HCT116 (cell line): ENCODE measurements around the gene ZNF512. TPM values are rescaled to one million over a fixed set of nuclear protein-coding genes. Genes with fewer than 3 reads are reported as not detected.

Source experiments
- ATAC-seq: fragments of 200-7000 bp; cut with Tn5 transposase; 2 replicates; pipeline ENCODE4 v1.9.1; 2020; ENCODE audit warnings: mild to moderate bottlenecking, moderate library complexity
- BruUV-seq: library from RNA; stranded (reverse); fragments of 400-500 nt; replicated peaks from 2 replicates; lab custom pipeline; 2021; lab: Mats Ljungman, UMichigan
- CTCF ChIA-PET: fragments of 300-600 bp; sonication (Branson Sonifier 250); formaldehyde crosslinking; loops from one replicate; lab custom pipeline; 2021; ENCODE audit warnings: antibody characterized with exemption; lab: Charles Lee
- POLR2A ChIA-PET: fragments of 300-600, 350-600 bp; sonication (Branson Sonifier 250); formaldehyde crosslinking; loops from one replicate; lab custom pipeline; 2021; ENCODE audit warnings: antibody characterized with exemption; lab: Charles Lee
- RAD21 ChIA-PET, 2 experiments: fragments of 300-600 bp; sonication (Branson Sonifier 250); formaldehyde crosslinking; loops; one replicate each; lab custom pipeline; 2023; ENCODE audit warnings: low total read pairs in 2 of 2; ENCODE audit not compliant: uncharacterized antibody in 2 of 2, unreplicated experiment in 2 of 2, low non-redundant PET in 1 of 2; lab: Charles Lee
- DNase-seq: peaks from one replicate; pipeline ENCODE4 v3.0.0-alpha.2; 2010; ENCODE audit warnings: low read depth, low spot score
- H2AFZ ChIP-seq: fragments of 200-600 bp; shearing (Covaris generic), sonication (generic); 2 replicates; pipeline ENCODE4 v1.6.1; 2017; ENCODE audit warnings: low read depth, mixed run types, mixed read lengths, antibody characterized with exemption, low read length; ENCODE audit not compliant: poor library complexity, severe bottlenecking
- H3K27ac ChIP-seq: 2 replicates; pipeline ENCODE4 v1.5.1; 2012; ENCODE audit warnings: low read depth, low read length
- H3K27me3 ChIP-seq: fragments of 200-600 bp; sonication (generic); 2 replicates; pipeline ENCODE4 v1.6.1; 2016; ENCODE audit warnings: mixed run types, low read length, mixed read lengths; ENCODE audit not compliant: insufficient read depth
- H3K36me3 ChIP-seq, 2 experiments: fragments of 200-500 bp in 1 of 2; fragments of 200-600 bp in 1 of 2; sonication (Bioruptor generic) in 1 of 2; sonication (generic) in 1 of 2; 2 replicates each; pipeline versions ENCODE4 v1.5.1 to v1.6.1; 2014 to 2016; ENCODE audit warnings: low read length in 2 of 2, inconsistent platforms in 1 of 2, mixed read lengths in 1 of 2, mixed run types in 1 of 2; ENCODE audit not compliant: insufficient read depth in 2 of 2, control insufficient read depth in 1 of 2
- H3K4me1 ChIP-seq, 2 experiments: fragments of 200-600 bp in 1 of 2; sonication (generic) in 1 of 2; 2 replicates each; pipeline versions ENCODE4 v1.5.1 to v1.6.1; 2012 to 2017; ENCODE audit warnings: low read length in 2 of 2, inconsistent platforms in 1 of 2, mild to moderate bottlenecking in 1 of 2, mixed read lengths in 1 of 2, mixed run types in 1 of 2, moderate library complexity in 1 of 2; ENCODE audit not compliant: insufficient read depth in 2 of 2, control insufficient read depth in 1 of 2
- H3K4me2 ChIP-seq: fragments of 200-600 bp; sonication (generic); 2 replicates; pipeline ENCODE4 v1.6.1; 2017; ENCODE audit warnings: mixed run types, low read length, mixed read lengths
- H3K4me3 ChIP-seq, 2 experiments: fragments of 200-600 bp in 1 of 2; sonication (generic) in 1 of 2; replicated peaks in 1 of 2; 2 replicates each; pipeline ENCODE4 v1.5.1; 2011 to 2016; ENCODE audit warnings: low read length in 2 of 2, control low read depth in 1 of 2, low read depth in 1 of 2, mild to moderate bottlenecking in 1 of 2, mixed read lengths in 1 of 2, mixed run types in 1 of 2
- H3K79me2 ChIP-seq: fragments of 200-600 bp; sonication (generic); 2 replicates; pipeline ENCODE4 v1.6.1; 2017; ENCODE audit warnings: mild to moderate bottlenecking, mixed run types, low read length, moderate library complexity, mixed read lengths; ENCODE audit not compliant: insufficient read depth
- H3K9ac ChIP-seq: fragments of 200-600 bp; sonication (generic); 2 replicates; pipeline ENCODE4 v1.6.1; 2016; ENCODE audit warnings: low read length, mixed read lengths
- H3K9me2 ChIP-seq: fragments of 200-600 bp; sonication (generic), shearing (Covaris generic); 2 replicates; pipeline ENCODE4 v1.6.1; 2017; ENCODE audit warnings: mixed run types, mild to moderate bottlenecking, moderate library complexity; ENCODE audit not compliant: insufficient read depth
- H3K9me3 ChIP-seq, 2 experiments: fragments of 200-500 bp in 1 of 2; fragments of 200-600 bp in 1 of 2; sonication (Bioruptor generic) in 1 of 2; sonication (generic) in 1 of 2; 2 replicates each; pipeline ENCODE4 v1.6.1; 2014 to 2017; ENCODE audit warnings: low read length in 2 of 2, mixed read lengths in 2 of 2, inconsistent platforms in 1 of 2, low read depth in 1 of 2, mild to moderate bottlenecking in 1 of 2, mixed run types in 1 of 2, moderate library complexity in 1 of 2; ENCODE audit not compliant: control insufficient read depth in 1 of 2, insufficient read depth in 1 of 2
- H4K20me1 ChIP-seq: fragments of 200-600 bp; sonication (generic), shearing (Covaris generic); 2 replicates; pipeline ENCODE4 v1.6.1; 2017; ENCODE audit warnings: mixed run types, mild to moderate bottlenecking, moderate library complexity; ENCODE audit not compliant: insufficient read depth
- CBX3 ChIP-seq: IDR thresholded peaks from 2 replicates; pipeline ENCODE4 v1.6.1; 2012; ENCODE audit warnings: low read depth
- CEBPB ChIP-seq: IDR thresholded peaks from 2 replicates; pipeline ENCODE4 v1.6.1; 2012; ENCODE audit warnings: low read depth
- EGR1 ChIP-seq: IDR thresholded peaks from 2 replicates; pipeline ENCODE4 v1.6.1; 2012; ENCODE audit warnings: low read depth
- EZH2phosphoT487 ChIP-seq: fragments of 200-600 bp; IDR thresholded peaks from 2 replicates; pipeline ENCODE4 v1.6.1; 2018; ENCODE audit warnings: antibody characterized with exemption, borderline replicate concordance
- FOSL1 ChIP-seq: IDR thresholded peaks from 2 replicates; pipeline ENCODE4 v1.6.1; 2012; ENCODE audit warnings: low read depth
- POLR2A ChIP-seq: IDR thresholded peaks from 2 replicates; pipeline ENCODE4 v1.7.0; 2011; ENCODE audit warnings: borderline replicate concordance; ENCODE audit not compliant: insufficient read depth, insufficient read length; ENCODE audit errors: extremely low read depth
- POLR2AphosphoS5 ChIP-seq: IDR thresholded peaks from 2 replicates; pipeline ENCODE4 v1.6.1; 2011; ENCODE audit warnings: mild to moderate bottlenecking, low read depth, low read length, moderate library complexity
- SIN3A ChIP-seq: IDR thresholded peaks from 2 replicates; pipeline ENCODE4 v1.6.1; 2012; ENCODE audit warnings: low read depth
- SP1 ChIP-seq: IDR thresholded peaks from 2 replicates; pipeline ENCODE4 v1.6.1; 2012; ENCODE audit warnings: low read depth
- ZBTB33 ChIP-seq: IDR thresholded peaks from 2 replicates; pipeline ENCODE4 v1.6.1; 2011; ENCODE audit warnings: mild to moderate bottlenecking, low read length, moderate library complexity; ENCODE audit not compliant: insufficient replicate concordance; ENCODE audit errors: extremely low read depth
- ZFX ChIP-seq: fragments of 450-650 bp; IDR thresholded peaks from 2 replicates; pipeline ENCODE4 v1.6.1; 2017
- ZNF274 ChIP-seq: fragments of 200-500 bp; sonication (Bioruptor generic); IDR thresholded peaks from 2 replicates; pipeline ENCODE4 v1.6.1; 2014; ENCODE audit warnings: mild to moderate bottlenecking, low read depth, low read length, inconsistent platforms
- intact Hi-C: fragments of 100-400 bp; cut with micrococcal nuclease; formaldehyde crosslinking; loops from 2 replicates; pipeline ENCODE4 v1.10.0; 2022
- total RNA-seq: library from RNA; stranded (reverse); gene quantifications from one replicate; pipeline ENCODE4 v1.2.1, GENCODE V29; 2021; ENCODE audit not compliant: unreplicated experiment

Gene ZNF512
- total RNA-seq, 1 experiment from 2014 or later: 33.0 TPM

GRCh38 chr2:27645197-27645596 is 62.4 kb downstream of the ZNF512 start:
- Histone ChIP-seq H3K9ac (no peak overlapping the region), H2AFZ (no peak overlapping the region)
- BruUV-seq: no TSS peak
- TF ChIP-seq FOSL1 (no peak), EGR1 (no peak), ZNF274 (no peak), POLR2AphosphoS5 (no peak), SIN3A (no peak)
- TF ChIP-seq, all 23 proteins: peak for 0
- DNase-seq (no peak), ATAC-seq (no peak)
- Histone ChIP-seq H3K36me3 (peaks cover 22 to 25% of the 10 kb centered on the region in 2 experiments; a peak in 3 of 4 replicates), H3K4me1 (no peaks in the 10 kb centered on the region), H3K79me2 (no peaks in the 10 kb centered on the region), H4K20me1 (no peaks in the 10 kb centered on the region), H3K27ac (no peak overlapping the region), H3K9me2 (no peaks in the 10 kb centered on the region), H3K9me3 (no peaks in the 10 kb centered on the region), H3K4me2 (no peak overlapping the region), H3K27me3 (no peaks in the 10 kb centered on the region), H3K4me3 (no peak overlapping the region)
- ChIA-PET CTCF (no interaction called here), POLR2A (no interaction called here), RAD21 (interaction anchor here in 1 of 2 experiments (0.6 kb wide), 1 partner anchor 1445 kb away, joined by 3 read pairs; no protein-coding TSS in a partner anchor)
- intact Hi-C loops: no loop called here

GRCh38 chr2:27647289-27647688 is 64.4 kb downstream of the ZNF512 start:
- no peaks in the 10 kb centered on the region for H4K20me1 ChIP-seq
- H3K36me3 ChIP-seq: peaks cover 23 to 28% of the 10 kb centered on the region in 2 experiments; a peak in 3 of 4 replicates
- ChIA-PET CTCF (interaction anchor here (1.5 kb wide), 1 partner anchor 36 kb away, joined by 5 read pairs; no protein-coding TSS in a partner anchor), RAD21 (no interaction called here), POLR2A (no interaction called here)
- no peaks in the 10 kb centered on the region for H3K4me1 ChIP-seq
- no peak overlapping the region for H3K9ac ChIP-seq
- no peak for ATAC-seq
- no peak overlapping the region for H2AFZ ChIP-seq
- intact Hi-C loops: no loop called here
- H3K9me3 ChIP-seq: no peaks in the 10 kb centered on the region
- no peaks in the 10 kb centered on the region for H3K79me2 ChIP-seq
- no TSS peak for BruUV-seq
- DNase-seq: no peak
- TF ChIP-seq EGR1 (no peak), SP1 (no peak), ZFX (no peak), POLR2A (no peak), ZNF274 (no peak), ZBTB33 (no peak), EZH2phosphoT487 (no peak), CBX3 (no peak), CEBPB (no peak)
- no peak overlapping the region for H3K27ac ChIP-seq
- no peak overlapping the region for H3K4me2 ChIP-seq
- H3K27me3 ChIP-seq: no peaks in the 10 kb centered on the region
- H3K4me3 ChIP-seq: no peak overlapping the region
- no peaks in the 10 kb centered on the region for H3K9me2 ChIP-seq
